ENCODE results near the gene CACNA2D2.

- TF ChIP-seq CTCF (conservative IDR thresholded peaks at IDR 0.05; ENCODE audit: low read depth, low read length) (no peak), CHD1 (IDR thresholded peaks at IDR 0.05; ENCODE audit: low read depth, low read length) (no peak), POLR2A (IDR thresholded peaks at IDR 0.05; ENCODE audit: low read depth, low read length) (no peak), MAFK (IDR thresholded peaks at IDR 0.05; ENCODE audit: low read depth, low read length) (no peak), RAD21 (IDR thresholded peaks at IDR 0.05; ENCODE audit: low read length) (no peak)
Measured at GRCh38 chr3:50340147-50340447, 163.3 kb downstream of the CACNA2D2 start.
